Activated CD4-positive, alpha-beta T cell treated with anti-CD3 and anti-CD28 coated beads for 48 hours (primary cell): ENCODE measurements around the gene FAM83D.

Experiments
- DNase-seq: peaks from one replicate; pipeline ENCODE4 v3.0.0-alpha.2; 2020

The FAM83D gene, protein sequence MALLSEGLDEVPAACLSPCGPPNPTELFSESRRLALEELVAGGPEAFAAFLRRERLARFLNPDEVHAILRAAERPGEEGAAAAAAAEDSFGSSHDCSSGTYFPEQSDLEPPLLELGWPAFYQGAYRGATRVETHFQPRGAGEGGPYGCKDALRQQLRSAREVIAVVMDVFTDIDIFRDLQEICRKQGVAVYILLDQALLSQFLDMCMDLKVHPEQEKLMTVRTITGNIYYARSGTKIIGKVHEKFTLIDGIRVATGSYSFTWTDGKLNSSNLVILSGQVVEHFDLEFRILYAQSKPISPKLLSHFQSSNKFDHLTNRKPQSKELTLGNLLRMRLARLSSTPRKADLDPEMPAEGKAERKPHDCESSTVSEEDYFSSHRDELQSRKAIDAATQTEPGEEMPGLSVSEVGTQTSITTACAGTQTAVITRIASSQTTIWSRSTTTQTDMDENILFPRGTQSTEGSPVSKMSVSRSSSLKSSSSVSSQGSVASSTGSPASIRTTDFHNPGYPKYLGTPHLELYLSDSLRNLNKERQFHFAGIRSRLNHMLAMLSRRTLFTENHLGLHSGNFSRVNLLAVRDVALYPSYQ

DNA sequence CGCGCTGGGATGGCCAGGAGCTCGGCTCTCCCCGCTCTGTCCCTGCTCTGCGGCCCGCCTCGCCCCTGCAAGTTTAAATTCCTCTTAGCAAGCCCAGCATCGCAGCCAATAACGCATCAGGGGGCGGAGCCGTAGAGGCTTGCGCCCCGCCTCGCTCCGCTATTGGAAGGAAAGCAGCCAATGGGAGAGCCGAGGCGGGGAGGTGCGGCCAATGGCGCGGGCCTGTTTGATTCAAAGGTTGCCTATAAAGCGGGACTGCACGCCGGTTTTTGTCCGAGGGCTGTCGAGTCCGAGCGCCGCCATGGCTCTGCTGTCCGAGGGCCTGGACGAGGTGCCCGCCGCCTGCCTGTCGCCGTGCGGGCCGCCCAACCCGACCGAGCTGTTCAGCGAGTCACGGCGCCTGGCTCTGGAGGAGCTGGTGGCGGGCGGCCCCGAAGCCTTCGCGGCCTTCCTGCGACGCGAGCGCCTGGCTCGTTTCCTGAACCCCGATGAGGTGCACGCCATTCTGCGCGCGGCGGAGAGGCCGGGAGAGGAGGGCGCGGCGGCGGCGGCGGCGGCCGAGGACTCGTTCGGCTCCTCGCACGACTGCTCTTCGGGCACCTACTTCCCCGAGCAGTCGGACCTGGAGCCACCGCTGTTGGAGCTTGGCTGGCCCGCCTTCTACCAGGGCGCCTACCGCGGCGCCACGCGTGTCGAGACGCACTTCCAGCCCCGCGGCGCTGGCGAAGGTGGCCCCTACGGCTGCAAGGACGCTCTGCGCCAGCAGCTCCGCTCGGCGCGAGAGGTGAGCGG is at the start of gene FAM83D:
Gene FAM83D (plus strand): TSS at position 276 of the 792 bp plus-strand sequence. CDS start 26 bp downstream, at position 302.
- peak; percentile 98 for DNase-seq

DNA sequence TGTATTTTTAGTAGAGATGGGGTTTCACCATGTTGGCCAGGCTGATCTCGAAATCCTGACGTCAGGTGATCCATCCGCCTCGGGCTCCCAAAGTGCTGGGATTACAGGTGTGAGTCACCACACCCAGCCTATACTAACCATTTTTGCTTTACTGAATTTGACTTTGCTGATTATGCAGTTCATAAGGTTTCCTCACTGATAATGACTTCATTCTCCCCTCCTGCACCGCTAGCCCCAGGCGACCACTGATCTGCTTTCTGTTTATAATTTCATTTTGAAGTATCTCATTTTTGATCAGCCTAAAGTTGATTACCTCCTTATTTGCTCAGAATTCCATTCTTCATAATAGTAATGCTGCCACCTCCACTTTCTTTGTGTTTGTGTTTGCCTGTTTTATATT is 48.7 kb upstream of the FAM83D start:
- no peak for DNase-seq

GRCh38 chr20:38878866-38879265 is 47.4 kb upstream of the FAM83D start:
- no peak for DNase-seq

GRCh38 chr20:38880952-38881735 is 45.1 kb upstream of the FAM83D start:
- DNase-seq: no peak

DNA sequence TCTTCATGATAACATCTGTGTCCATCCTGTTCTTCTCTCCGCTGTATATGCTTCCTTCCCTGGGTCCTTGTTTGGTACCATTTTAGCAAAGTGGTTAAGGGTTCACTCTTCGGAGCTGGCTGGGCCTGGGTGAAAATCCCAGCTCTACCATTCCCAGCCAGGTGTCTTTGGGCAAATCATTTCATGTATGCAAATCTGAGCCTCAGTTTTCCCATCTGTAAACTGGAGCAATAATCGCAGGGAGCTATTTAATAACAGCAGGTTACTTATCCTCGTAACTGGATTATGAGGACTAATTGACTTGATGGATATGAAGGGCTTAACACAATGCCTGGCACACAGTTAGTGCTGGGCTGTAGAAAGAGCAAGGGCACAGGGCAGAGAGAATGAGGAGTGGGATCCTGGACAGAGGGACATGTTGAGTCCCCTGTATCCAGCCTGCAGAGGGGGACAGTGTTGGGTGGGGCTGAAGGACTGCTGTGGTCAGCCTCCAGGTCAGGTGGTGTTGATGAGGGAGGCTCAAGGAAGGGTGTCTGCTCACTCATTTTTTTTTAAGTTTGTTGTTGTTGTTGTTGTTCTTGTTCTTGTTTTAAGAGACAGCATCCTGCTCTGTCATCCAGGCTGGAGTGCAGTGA is 44.3 kb upstream of the FAM83D start:
- no peak for DNase-seq

GRCh38 chr20:38882600-38882999 is 43.6 kb upstream of the FAM83D start:
- no peak for DNase-seq

GRCh38 chr20:38883081-38883980 is 42.9 kb upstream of the FAM83D start:
- no peak for DNase-seq

DNA sequence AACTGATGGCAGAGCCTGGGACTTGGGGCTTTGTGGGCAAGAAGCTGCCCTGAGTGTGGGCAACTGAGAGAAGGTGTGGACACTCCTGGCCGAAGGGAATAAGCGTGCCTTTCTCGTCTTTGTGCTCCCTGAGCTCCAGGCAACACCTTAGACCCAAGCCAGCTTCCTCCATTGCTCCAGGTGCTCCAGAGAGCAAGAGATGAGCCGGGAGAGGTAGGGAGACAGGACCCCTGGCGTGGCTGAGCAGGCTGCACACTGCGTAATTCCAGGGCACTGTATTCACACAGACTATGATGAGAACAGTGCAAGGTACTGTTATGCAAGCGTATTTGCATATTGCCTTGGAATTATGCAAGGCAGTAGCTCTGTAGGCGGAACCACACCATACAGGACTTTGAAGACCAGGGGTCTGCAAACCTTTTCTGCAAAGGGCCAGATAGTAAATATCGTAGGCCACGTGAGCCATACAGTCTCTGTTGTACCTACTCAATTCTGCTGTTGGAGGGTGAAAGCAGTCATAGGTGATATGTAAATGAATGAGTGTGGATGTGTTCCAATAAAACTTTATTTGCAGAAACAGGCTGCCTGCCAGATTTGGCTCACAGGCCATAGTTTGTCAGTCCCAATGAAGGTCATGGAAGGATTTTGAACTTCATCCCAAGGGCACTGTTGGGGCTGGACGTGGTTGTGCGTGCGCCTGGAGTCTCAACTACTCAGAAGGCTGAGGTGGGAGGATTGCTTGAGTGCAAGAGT is 42.1 kb upstream of the FAM83D start:
- no peak for DNase-seq

- DNase-seq: no peak
Observed at GRCh38 chr20:38885357-38885756, 40.9 kb upstream of the FAM83D start.

DNA sequence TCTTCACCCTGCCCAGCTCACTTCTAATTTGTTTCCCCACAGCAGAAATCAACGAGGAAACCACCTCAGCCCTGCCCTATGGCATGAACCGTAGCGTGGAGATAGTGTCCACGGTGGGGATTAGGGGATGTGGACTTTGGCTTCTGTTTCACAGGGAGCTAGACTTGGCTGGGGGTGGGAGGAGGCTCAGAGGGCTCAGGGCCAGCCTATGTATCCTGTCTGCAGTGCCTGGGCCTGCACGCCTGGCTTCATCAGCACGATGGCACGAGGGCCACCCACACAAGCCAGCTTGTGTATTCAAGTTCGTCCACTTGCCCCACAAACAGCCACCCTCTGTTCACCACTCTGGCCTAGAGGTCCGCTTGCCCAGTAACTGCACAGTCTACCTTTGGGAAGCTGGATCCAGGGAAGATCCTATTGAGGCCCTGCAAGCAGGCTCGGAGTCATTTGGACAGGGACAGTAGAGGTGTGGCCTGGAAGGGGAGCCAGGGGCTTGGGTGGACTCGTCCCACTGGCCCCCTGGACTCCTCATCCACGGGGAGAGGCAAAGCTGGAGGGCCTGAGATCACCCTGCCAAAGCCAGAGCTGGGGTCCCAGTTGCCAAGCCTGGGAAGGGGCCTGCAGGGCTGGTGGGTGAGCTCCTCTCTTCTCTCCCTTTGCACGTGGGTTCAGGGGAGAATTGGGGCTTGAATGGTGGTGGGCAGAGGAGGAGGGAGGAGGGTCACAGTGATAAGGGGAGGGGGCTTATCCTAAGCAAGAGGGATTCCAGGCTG is 38.0 kb upstream of the FAM83D start:
- DNase-seq: no peak

DNA sequence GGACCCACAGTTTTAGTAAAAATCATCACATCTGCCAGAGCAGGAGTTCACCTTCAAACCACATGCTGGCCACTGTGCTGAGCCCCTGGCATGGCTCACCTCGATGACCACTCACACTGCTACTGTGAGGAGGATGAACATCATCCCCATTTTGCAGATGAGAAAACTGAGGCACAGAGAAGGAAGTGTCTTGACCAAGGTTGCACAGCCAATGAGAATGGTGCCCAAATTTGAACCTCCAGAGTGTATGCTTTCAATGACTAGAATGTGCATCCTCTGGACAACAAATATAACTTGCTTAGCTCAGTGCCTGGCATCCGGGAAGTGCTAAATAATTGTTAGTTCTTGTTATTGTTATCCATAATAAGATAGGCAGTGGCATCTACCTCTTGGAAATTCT is 37.2 kb upstream of the FAM83D start:
- DNase-seq: no peak

GRCh38 chr20:38889792-38890496 is 36.3 kb upstream of the FAM83D start:
- DNase-seq: no peak

DNA sequence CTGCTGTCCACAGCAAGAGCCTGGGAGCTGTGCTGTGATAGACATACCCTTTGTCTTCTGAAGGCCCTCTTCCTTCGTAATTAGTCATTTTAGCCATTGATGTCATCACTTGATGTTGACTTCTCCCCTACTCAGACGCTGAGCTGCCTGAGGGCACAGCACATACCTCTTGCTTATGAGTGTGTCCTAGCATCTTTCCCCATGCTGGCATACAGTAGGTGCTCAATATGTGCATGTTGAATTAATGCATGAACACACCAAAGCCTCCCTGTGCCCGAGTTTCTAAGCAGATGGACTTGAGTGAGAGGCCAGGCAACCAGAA is 35.8 kb upstream of the FAM83D start:
- no peak for DNase-seq

GRCh38 chr20:38892091-38892981 is 33.9 kb upstream of the FAM83D start:
- no peak for DNase-seq

GRCh38 chr20:38893056-38893564 is 33.1 kb upstream of the FAM83D start:
- DNase-seq: no peak

DNA sequence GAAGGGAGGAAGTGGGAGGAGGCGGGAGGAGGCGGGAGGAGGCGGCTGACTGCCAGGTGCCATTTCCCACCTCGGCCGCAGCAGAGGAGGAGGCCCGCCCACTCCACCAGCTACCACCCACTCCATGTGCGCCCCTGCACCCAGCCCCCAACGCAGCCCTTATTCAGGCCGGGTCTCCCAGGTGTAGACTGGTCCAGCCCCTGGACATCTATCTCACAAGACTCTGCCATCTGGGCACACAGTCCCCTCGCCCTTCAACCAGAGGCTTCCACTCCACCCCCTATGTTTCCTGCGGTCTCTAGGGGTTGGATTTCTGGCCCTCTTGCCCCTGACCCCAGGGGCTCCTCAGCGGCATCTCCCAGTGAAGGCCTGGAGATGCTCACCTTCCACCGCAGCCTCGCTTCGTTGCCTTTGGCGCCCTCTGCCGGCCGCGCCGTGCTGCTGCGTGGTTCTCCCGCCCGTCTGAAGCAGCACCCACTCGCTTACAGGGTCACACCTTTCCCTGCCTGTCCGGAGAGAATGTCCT is 32.6 kb upstream of the FAM83D start:
- DNase-seq: peak; percentile 87

DNA sequence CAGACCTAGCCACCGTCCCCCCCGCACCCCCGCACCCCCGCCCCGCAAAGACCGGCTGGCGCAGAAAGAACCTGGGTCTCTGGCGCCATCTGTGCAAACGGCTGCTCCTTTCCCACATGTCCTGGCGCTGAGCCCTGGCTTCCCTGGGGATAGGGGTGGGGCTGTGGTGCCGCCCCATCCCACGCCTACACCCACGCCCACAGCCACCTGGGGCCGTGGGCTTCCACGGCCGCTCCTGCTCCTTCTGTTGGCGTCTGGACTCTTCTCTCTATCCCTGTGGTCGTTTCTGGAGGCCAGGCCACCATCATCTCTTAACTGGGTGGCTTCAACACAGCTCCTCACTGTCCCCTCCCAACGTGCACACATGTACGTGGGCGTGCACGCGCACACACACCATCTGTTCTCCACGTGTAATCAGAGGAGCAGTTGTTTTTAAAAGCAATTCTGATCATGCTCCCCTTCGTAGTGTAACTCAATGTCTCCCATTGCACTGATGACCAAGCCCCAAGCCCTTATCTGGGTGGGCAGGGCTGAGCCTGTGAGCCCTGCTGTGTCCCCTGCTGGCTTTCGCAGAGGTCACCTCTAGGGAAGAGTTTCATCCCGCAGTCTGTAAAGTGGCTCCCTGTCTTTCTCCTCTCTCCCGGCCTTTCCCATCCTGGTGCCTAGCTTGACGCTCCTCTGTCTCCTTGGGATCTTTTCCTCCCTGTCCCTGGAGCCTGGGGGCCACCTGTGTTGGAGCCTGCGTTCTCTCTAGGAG is 31.9 kb upstream of the FAM83D start:
- DNase-seq: no peak
